AG08395 (cell line): ENCODE measurements around the gene RPS6KC1.
"Not testable (repeated sequence)": the region's sequence is repeated elsewhere in the genome, so short reads cannot be mapped to it uniquely, and the experiment has no call there.

Source experiments
- DNase-seq: peaks from one replicate; pipeline ENCODE4 v3.0.0; 2012; ENCODE audit warnings: mixed read lengths, low spot score

The RPS6KC1 gene

GRCh38 chr1:213284626-213285025, 233.6 kb downstream of the RPS6KC1 start:
- DNase-seq = peak; percentile 47

GRCh38 chr1:213286235-213286634, 235.2 kb downstream of the RPS6KC1 start:
- no peak for DNase-seq

GRCh38 chr1:213287987-213288386, 236.9 kb downstream of the RPS6KC1 start:
- no peak for DNase-seq

- no peak for DNase-seq
These were observed 240.5 kb downstream of the RPS6KC1 start for GRCh38 chr1:213291526-213291925.

DNA sequence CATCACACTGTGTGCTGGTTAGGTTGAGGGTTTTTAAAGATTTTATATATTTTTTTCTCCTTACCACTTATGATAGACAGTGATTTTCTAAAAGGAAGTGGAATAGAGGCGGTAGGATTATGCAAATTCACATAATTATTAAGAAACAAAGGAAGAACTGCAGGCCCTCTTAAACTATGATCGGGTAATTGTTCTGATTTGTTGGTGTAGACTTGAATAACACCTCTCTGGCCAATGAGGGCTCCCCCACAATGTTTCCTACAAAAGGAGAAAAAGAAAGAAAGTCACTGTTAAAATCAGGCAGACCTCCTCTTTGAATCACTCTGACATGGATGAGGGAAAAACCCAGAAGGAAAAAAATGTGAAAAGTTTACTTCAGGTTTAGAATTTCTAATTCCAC, 241.6 kb downstream of the RPS6KC1 start:
- DNase-seq = no peak

DNA sequence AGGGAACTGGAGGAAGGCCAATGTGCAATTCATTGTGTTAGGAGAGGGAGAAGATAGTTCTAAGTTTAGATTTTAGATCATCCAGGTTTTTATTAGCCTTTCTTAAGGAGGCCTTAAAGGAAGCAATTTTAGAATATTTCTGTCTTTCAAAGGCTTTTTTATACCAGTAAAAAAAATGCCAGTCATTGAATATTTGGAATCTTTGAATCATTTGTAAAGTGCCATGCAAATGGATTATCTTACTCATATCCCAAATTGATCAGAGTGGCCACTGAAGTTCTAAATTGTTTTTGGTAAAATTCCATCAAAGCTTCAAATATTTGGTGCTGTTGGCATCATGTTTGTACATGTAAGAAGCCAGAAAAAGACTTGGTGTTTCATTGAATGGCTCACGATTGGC, 244.8 kb downstream of the RPS6KC1 start:
- no peak for DNase-seq

DNA sequence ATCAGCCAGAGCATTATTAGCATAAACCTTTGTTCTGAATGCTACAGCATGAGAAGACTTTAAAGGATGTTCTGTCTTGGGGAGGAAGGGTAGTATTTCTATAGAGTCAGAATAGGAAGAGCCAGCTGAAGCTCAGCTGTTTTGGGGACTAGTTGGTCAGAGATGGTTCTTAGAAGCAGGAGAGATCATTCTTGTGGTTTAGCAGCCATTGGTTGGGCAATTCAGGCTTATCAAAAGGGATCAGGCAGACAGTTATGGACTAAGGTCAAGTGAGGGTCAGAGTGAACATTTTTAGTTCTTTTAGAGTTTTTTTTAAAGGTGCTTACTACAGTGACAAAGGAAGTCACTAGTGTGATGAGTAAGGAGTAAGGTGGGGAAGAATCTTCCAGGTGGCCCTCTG, 245.5 kb downstream of the RPS6KC1 start:
- DNase-seq = no peak

DNA sequence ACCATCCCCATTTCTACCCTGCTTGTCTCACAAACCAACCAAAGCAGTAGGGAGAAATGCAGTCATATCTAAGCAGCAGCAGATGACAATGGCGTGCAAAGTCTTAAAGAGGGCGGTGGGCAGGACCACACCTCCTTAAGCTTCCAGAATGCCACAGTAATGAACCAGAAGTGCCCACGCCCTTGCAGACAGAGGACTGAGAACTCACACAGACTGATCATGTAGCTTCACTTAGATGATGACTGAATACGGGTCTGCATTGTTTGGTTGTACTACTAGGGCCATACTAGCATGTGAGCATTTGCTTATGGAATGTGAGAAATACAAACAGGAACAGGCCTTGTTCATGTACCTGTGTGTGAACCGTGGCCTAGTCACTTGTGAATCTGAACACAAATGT, 246.0 kb downstream of the RPS6KC1 start:
- DNase-seq = no peak

DNA sequence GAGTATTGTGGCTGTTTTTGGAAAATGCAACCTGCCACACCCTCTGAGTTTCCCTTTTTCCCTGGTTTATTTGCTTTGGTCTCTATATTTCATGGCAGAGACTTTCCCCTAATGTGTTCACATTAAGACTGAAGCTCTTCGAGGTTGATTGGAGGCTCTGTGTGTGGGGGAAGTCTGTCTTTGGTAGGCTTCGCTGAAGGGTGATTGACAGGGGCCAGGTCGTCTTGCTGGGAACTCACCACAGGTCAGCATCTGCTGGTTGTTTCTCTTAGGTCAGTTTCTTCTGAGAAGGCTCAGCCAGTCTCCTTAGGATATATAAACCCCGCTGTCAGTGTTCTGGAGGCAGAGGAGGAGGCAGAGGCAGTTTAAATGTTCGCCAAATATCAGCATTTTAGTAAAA, 249.4 kb downstream of the RPS6KC1 start:
- DNase-seq = no peak

DNA sequence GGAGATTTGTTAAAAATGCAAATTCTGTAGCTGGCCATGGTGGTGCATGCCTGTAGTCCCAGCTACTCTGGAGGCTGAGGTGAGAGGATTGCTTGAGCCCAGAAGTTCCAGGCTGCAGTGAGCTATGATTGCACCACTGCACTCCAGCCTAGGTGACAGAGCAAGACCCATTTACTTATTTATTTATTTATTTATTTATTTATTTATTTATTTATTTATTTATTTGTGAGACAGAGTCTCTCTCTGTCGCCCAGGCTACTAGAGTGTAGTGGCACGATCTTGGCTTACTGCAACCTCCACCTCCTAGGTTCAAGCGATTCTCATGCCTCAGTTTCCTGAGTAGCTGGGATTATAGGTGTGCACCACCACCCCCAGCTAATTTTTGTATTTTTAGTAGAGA, 250.5 kb downstream of the RPS6KC1 start:
- DNase-seq = not testable (repeated sequence)

GRCh38 chr1:213303286-213303685, 252.2 kb downstream of the RPS6KC1 start:
- no peak for DNase-seq

DNA sequence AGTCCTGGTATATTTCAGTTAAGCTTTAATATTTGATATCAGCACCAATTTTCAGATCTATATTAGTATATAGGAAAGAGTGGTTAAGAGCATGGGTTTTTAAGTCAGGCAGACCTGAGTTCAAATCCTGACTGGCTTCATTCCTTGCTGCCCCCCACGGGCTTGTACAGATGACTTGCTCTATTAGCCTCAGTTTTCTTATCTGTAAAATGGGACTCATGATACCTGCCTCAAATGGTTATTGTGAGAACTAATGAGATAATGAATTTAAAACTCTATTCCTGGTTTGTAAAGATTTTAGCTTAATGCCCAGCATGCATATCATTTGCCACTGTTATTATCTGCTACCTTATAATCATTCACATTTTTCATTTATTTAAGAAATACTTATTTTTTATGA, 264.5 kb downstream of the RPS6KC1 start:
- no peak for DNase-seq

- DNase-seq = not testable (repeated sequence)
These were observed 267.4 kb downstream of the RPS6KC1 start for GRCh38 chr1:213318458-213318857.

- DNase-seq = no peak
These were observed 269.3 kb downstream of the RPS6KC1 start for GRCh38 chr1:213320191-213320870.
